Glutamatergic neuron (in vitro differentiated cells): ENCODE data around the gene CMTM4. TPM values are rescaled to one million over a fixed set of nuclear protein-coding genes. Genes with fewer than 3 reads are reported as not detected.
A peak's percentile ranks its signal among the peaks of the same experiment; 100 is the strongest.

Experiments
- DNase-seq: peaks from one replicate; pipeline ENCODE4 v3.0.0; 2022
- H3K27ac Mint-ChIP-seq: one replicate; pipeline ENCODE4 v1.8.0; 2020; ENCODE audit warnings: mild to moderate bottlenecking, mixed read lengths, inconsistent platforms; ENCODE audit not compliant: unreplicated experiment
- H3K27me3 Mint-ChIP-seq: one replicate; pipeline ENCODE4 v1.8.0; 2020; ENCODE audit warnings: mild to moderate bottlenecking, moderate library complexity, mixed read lengths, inconsistent platforms; ENCODE audit not compliant: unreplicated experiment
- H3K36me3 Mint-ChIP-seq: one replicate; pipeline ENCODE4 v1.8.0; 2020; ENCODE audit warnings: mild to moderate bottlenecking, mixed read lengths, inconsistent platforms; ENCODE audit not compliant: unreplicated experiment
- H3K4me1 Mint-ChIP-seq: one replicate; pipeline ENCODE4 v1.8.0; 2020; ENCODE audit warnings: mild to moderate bottlenecking, low read depth, mixed read lengths, inconsistent platforms; ENCODE audit not compliant: unreplicated experiment
- H3K4me3 Mint-ChIP-seq: one replicate; pipeline ENCODE4 v1.8.0; 2020; ENCODE audit warnings: mild to moderate bottlenecking, mixed read lengths, inconsistent platforms; ENCODE audit not compliant: unreplicated experiment
- H3K9me3 Mint-ChIP-seq: one replicate; pipeline ENCODE4 v1.8.0; 2020; ENCODE audit warnings: mild to moderate bottlenecking, moderate library complexity, mixed read lengths, inconsistent platforms; ENCODE audit not compliant: unreplicated experiment
- CTCF ChIP-seq: fragments of 200-600 bp; sonication (generic); IDR thresholded peaks from one replicate; pipeline ENCODE4 v1.5.0; 2021; ENCODE audit not compliant: partially characterized antibody, unreplicated experiment
- total RNA-seq: library from RNA; stranded (reverse); fragmentation: NEBNext Ultra II Directional; extraction: Animal tissue kit (Norgen Biotek cat#: 25700); gene quantifications from one replicate; pipeline ENCODE4 v1.2.1, GENCODE V29; 2021; ENCODE audit not compliant: unreplicated experiment

The CMTM4 gene
- total RNA-seq, 1 donor from 2014 or later = 8.2 TPM

GRCh38 chr16:66580605-66581209 lies 115.8 kb downstream of the CMTM4 start:
- peaks cover 7% of the 10 kb centered on the region for H3K36me3 Mint-ChIP-seq
- peaks cover 2% of the 10 kb centered on the region for H3K9me3 Mint-ChIP-seq
- H3K4me1 Mint-ChIP-seq = no peaks in the 10 kb centered on the region
- peaks cover 12% of the 10 kb centered on the region for H3K27me3 Mint-ChIP-seq
- DNase-seq = no peak
- no peak overlapping the region for H3K4me3 Mint-ChIP-seq
- TF ChIP-seq CTCF = no peak
- no peak overlapping the region for H3K27ac Mint-ChIP-seq

- peaks cover 12% of the 10 kb centered on the region for H3K27me3 Mint-ChIP-seq
- H3K36me3 Mint-ChIP-seq = peaks cover 7% of the 10 kb centered on the region
- no peak for TF ChIP-seq CTCF
- no peak within 1 kb of the TSS for H3K27ac Mint-ChIP-seq
- peaks cover 2% of the 10 kb centered on the region for H3K9me3 Mint-ChIP-seq
- peak; percentile 44 for DNase-seq
- peak within 1 kb of the TSS; percentile 67 for H3K4me3 Mint-ChIP-seq
- no peaks in the 10 kb centered on the region for H3K4me1 Mint-ChIP-seq
Observed at GRCh38 chr16:66578651-66579531, 117.7 kb downstream of the CMTM4 start, which contains the start of gene CMTM2. Gene CMTM2, plus strand, starts transcription at chr16:66579463. Its CDS starts 145 bp downstream, at chr16:66579608.

GRCh38 chr16:66576296-66576695 lies 120.2 kb downstream of the CMTM4 start:
- Mint-ChIP-seq H3K4me1 (no peaks in the 10 kb centered on the region), H3K27me3 (peaks cover 14% of the 10 kb centered on the region), H3K4me3 (no peak overlapping the region), H3K9me3 (no peaks in the 10 kb centered on the region), H3K27ac (no peak overlapping the region), H3K36me3 (no peaks in the 10 kb centered on the region)
- DNase-seq = no peak
- no peak for TF ChIP-seq CTCF

- no peak overlapping the region for H3K27ac Mint-ChIP-seq
- no peak for DNase-seq
- no peak overlapping the region for H3K4me3 Mint-ChIP-seq
- no peaks in the 10 kb centered on the region for H3K36me3 Mint-ChIP-seq
- peaks cover 14% of the 10 kb centered on the region for H3K27me3 Mint-ChIP-seq
- H3K9me3 Mint-ChIP-seq = no peaks in the 10 kb centered on the region
- no peak for TF ChIP-seq CTCF
- H3K4me1 Mint-ChIP-seq = no peaks in the 10 kb centered on the region
Observed at GRCh38 chr16:66575060-66575459, 121.5 kb downstream of the CMTM4 start.

GRCh38 chr16:66574531-66574930 lies 122.0 kb downstream of the CMTM4 start:
- no peak overlapping the region for H3K4me3 Mint-ChIP-seq
- H3K4me1 Mint-ChIP-seq = no peaks in the 10 kb centered on the region
- no peak for DNase-seq
- no peaks in the 10 kb centered on the region for H3K9me3 Mint-ChIP-seq
- H3K36me3 Mint-ChIP-seq = no peaks in the 10 kb centered on the region
- no peak overlapping the region for H3K27ac Mint-ChIP-seq
- peaks cover 14% of the 10 kb centered on the region for H3K27me3 Mint-ChIP-seq
- TF ChIP-seq CTCF = no peak
